GM12891 (cell line): Measurements from ENCODE around the gene C3orf85.

ENCODE experiments used
- PAX5 ChIP-seq: IDR thresholded peaks from 2 replicates; pipeline ENCODE4 v1.6.1; 2011; ENCODE audit warnings: low read length, moderate library complexity, mild to moderate bottlenecking; ENCODE audit not compliant: insufficient read depth, severe bottlenecking
- POLR2A ChIP-seq: IDR thresholded peaks from 2 replicates; pipeline ENCODE4 v1.6.1; 2011; ENCODE audit warnings: low read depth, low read length, control low read depth
- POLR2AphosphoS5 ChIP-seq: IDR thresholded peaks from 2 replicates; pipeline ENCODE4 v1.6.1; 2011; ENCODE audit warnings: low read depth, low read length, control low read depth
- POU2F2 ChIP-seq: IDR thresholded peaks from 2 replicates; pipeline ENCODE4 v1.6.1; 2011; ENCODE audit warnings: low read depth, mild to moderate bottlenecking, control low read depth, low read length, moderate library complexity
- SPI1 ChIP-seq: IDR thresholded peaks from 2 replicates; pipeline ENCODE4 v1.6.1; 2011; ENCODE audit warnings: low read depth, low read length, control low read depth
- TAF1 ChIP-seq: IDR thresholded peaks from 2 replicates; pipeline ENCODE4 v1.6.1; 2011; ENCODE audit warnings: low read depth, low read length, control low read depth

DNA sequence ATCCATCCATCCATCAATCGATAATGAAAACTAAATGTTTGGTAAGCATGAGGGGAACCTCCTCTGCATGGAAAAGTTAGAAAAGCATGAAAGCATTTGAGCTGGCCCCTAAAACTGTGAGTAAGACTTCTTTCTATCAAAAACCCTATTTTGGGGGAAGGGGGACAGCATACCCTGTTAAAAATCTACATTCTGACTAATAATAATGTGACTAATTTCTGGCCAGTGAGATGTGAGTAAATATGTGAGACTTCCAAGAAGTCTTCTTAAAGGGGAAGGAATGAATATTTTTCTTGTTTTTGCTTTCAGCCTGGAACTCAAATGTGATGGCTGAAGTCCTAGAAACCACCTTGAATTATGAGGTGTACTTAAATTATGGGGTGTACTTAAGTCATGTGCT is 54.9 kb downstream of the C3orf85 start:
- TF ChIP-seq POLR2A = no peak
- TF ChIP-seq POLR2AphosphoS5 = no peak
- TF ChIP-seq TAF1 = no peak
- TF ChIP-seq POU2F2 = no peak
- no peak for TF ChIP-seq PAX5
- TF ChIP-seq SPI1 = no peak
